Fibroblast of skin of scalp (primary cell): ENCODE results near the gene ACYP2.
"Not testable (repeated sequence)": the region's sequence is repeated elsewhere in the genome, so short reads cannot be mapped to it uniquely, and the experiment has no call there.

Source experiments
- DNase-seq: peaks from one replicate; pipeline ENCODE4 v3.0.0-alpha.2; 2013

Gene ACYP2

GRCh38 chr2:54227798-54228197 lies 112.4 kb downstream of the ACYP2 start:
- no peak for DNase-seq

GRCh38 chr2:54228945-54229344 lies 113.5 kb downstream of the ACYP2 start:
- DNase-seq, result no peak

GRCh38 chr2:54233832-54234649 lies 118.6 kb downstream of the ACYP2 start:
- DNase-seq, result no peak

- no peak for DNase-seq
These were observed 122.0 kb downstream of the ACYP2 start for GRCh38 chr2:54237428-54237827.

- DNase-seq, result peak; percentile 91
These were observed 124.0 kb downstream of the ACYP2 start for GRCh38 chr2:54239427-54239826.

GRCh38 chr2:54240515-54241469 lies 125.4 kb downstream of the ACYP2 start:
- peak; percentile 72 for DNase-seq

GRCh38 chr2:54247115-54247514 lies 131.7 kb downstream of the ACYP2 start:
- peak; percentile 16 for DNase-seq

GRCh38 chr2:54249629-54250028 lies 134.2 kb downstream of the ACYP2 start:
- no peak for DNase-seq

GRCh38 chr2:54254180-54254579 lies 138.8 kb downstream of the ACYP2 start:
- DNase-seq, result no peak

GRCh38 chr2:54255230-54256090 lies 140.0 kb downstream of the ACYP2 start:
- no peak for DNase-seq

- no peak for DNase-seq
These were observed 140.8 kb downstream of the ACYP2 start, which contains the start of gene TSPYL6 for GRCh38 chr2:54256091-54256694. TSS of gene TSPYL6 (minus strand) at chr2:54256229. CDS start at chr2:54256151, 78 bp downstream.

GRCh38 chr2:54258166-54258565 lies 142.8 kb downstream of the ACYP2 start:
- peak; percentile 89 for DNase-seq

GRCh38 chr2:54259413-54260240 lies 144.2 kb downstream of the ACYP2 start:
- no peak for DNase-seq

- DNase-seq, result no peak
These were observed 144.8 kb downstream of the ACYP2 start for GRCh38 chr2:54260241-54260595.

- peak; percentile 35 for DNase-seq
These were observed 146.1 kb downstream of the ACYP2 start for GRCh38 chr2:54261537-54261936.

- no peak for DNase-seq
These were observed 146.8 kb downstream of the ACYP2 start for GRCh38 chr2:54262015-54262765.

GRCh38 chr2:54265081-54265480 lies 149.7 kb downstream of the ACYP2 start:
- DNase-seq, result not testable (repeated sequence)

GRCh38 chr2:54267577-54267976 lies 152.2 kb downstream of the ACYP2 start:
- DNase-seq, result no peak

GRCh38 chr2:54271189-54271588 lies 155.8 kb downstream of the ACYP2 start:
- DNase-seq, result no peak
